ENCODE results near the gene TMEM187.

The TMEM187 gene

GRCh38 chrX:153955228-153955732 lies 17.3 kb upstream of the TMEM187 start:
- no peak for DNase-seq

- no peak for DNase-seq
Measured at GRCh38 chrX:153956044-153956907, 16.3 kb upstream of the TMEM187 start.

- no peak for DNase-seq
Measured at GRCh38 chrX:153957224-153957623, 15.3 kb upstream of the TMEM187 start.

- no peak for DNase-seq
Measured at GRCh38 chrX:153958605-153959004, 13.9 kb upstream of the TMEM187 start.

- DNase-seq = no peak
Measured at GRCh38 chrX:153959649-153960048, 12.9 kb upstream of the TMEM187 start.

- no peak for DNase-seq
Measured at GRCh38 chrX:153960077-153960476, 12.5 kb upstream of the TMEM187 start.

- no peak for DNase-seq
Measured at GRCh38 chrX:153960786-153961185, 11.8 kb upstream of the TMEM187 start.

GRCh38 chrX:153961292-153961691 lies 11.3 kb upstream of the TMEM187 start:
- no peak for DNase-seq

- DNase-seq = no peak
Measured at GRCh38 chrX:153963546-153963945, 9.0 kb upstream of the TMEM187 start.

GRCh38 chrX:153964105-153964504 lies 8.4 kb upstream of the TMEM187 start:
- DNase-seq = no peak

GRCh38 chrX:153965406-153965805 lies 7.1 kb upstream of the TMEM187 start:
- no peak for DNase-seq

GRCh38 chrX:153966283-153966688 lies 6.3 kb upstream of the TMEM187 start:
- no peak for DNase-seq

- peak; percentile 48 for DNase-seq
Measured at GRCh38 chrX:153966841-153967535, 5.6 kb upstream of the TMEM187 start.

- no peak for DNase-seq
Measured at GRCh38 chrX:153967536-153968224, 4.9 kb upstream of the TMEM187 start.

- DNase-seq = no peak
Measured at GRCh38 chrX:153968255-153968654, 4.3 kb upstream of the TMEM187 start.

- DNase-seq = no peak
Measured at GRCh38 chrX:153968754-153969124, 3.8 kb upstream of the TMEM187 start.

- no peak for DNase-seq
Measured at GRCh38 chrX:153969125-153969903, 3.2 kb upstream of the TMEM187 start.

GRCh38 chrX:153969904-153970356 lies 2.6 kb upstream of the TMEM187 start:
- no peak for DNase-seq

- DNase-seq = no peak
Measured at GRCh38 chrX:153970357-153971123, 2.0 kb upstream of the TMEM187 start.

GRCh38 chrX:153971124-153971449 lies 1.5 kb upstream of the TMEM187 start:
- peak; percentile 75 for DNase-seq

GRCh38 chrX:153971450-153972367 lies 845 bp upstream of the TMEM187 start, which contains the start of gene HCFC1:
Gene HCFC1, minus strand, starts transcription at chrX:153971818. Its CDS starts 978 bp downstream, at chrX:153970840.
- peak; percentile 77 for DNase-seq

Measured in activated T-cell treated with anti-CD3 and anti-CD28 coated beads for 4 hours (primary cell).